ENCODE data around the gene GRAMD2A. TPM values are rescaled to one million over a fixed set of nuclear protein-coding genes. Genes with fewer than 3 reads are reported as not detected.

Gene GRAMD2A
- total RNA-seq, 1 experiment from 2014 or later: not detected

DNA sequence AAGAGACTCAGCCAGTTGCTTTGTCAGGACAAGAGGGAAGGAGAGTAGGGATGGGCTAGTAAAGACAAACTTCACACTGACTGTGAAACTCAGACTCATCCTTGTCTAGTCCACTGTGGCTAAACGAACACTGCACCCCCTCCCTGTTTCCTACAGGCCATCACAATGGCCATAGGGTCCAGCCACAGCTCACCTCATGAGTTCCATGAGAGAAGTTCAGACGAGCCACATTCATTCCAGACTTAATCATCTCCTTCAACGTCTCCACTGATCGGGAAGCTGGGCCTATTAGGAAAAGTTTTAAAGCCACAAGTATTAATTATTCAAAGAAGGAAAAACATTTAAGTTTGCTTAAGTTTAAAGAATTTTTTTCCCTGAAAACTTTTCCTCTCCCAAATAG, 19.6 kb upstream of the GRAMD2A start:
- no peak for DNase-seq (ENCODE audit: low read depth)

DNA sequence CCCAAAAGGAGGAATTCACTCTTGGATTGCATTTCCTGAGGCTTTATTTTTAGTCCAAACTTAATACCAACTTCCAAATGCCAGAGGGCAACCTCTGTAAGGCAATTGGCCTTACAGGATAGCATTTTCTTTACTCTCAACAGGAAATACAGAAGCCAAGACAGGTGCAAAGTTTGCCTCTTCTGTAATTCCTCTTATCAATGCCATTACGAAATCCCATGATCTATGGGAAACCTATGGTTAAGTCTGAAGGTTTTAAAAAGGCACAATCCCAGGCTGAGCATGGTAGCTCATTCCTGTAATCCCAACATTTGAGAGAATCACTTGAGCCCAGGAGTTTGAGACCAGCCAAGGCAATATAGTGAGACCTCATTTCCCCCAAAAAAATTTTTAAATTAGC, 18.5 kb upstream of the GRAMD2A start:
- DNase-seq (ENCODE audit: low read depth): no peak

DNA sequence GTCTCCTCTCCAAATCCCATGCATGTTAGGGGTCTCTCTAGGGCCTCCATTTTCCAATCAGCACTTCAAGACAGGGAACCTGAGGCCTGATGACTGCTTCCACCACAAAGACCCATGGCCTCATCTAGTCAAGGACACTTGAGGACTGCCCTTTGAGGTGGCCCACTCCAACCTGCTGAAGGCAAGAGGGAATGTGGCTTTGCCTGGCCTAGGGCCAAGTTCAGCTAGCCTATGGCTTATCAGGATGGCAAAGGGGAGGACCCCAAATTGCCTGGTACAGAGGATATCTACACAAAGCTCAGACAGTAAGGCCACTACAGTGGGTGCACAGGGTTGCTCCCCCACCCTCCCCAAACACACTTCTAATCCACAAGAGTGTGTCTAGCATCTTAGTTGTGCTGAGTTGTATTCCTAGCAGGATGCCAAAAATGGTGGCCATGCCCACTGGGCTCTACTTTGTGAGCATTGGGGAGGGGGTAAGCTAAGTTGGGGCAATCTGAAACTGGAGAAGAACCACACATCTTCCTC, 10.0 kb upstream of the GRAMD2A start:
- no peak for DNase-seq (ENCODE audit: low read depth)

DNA sequence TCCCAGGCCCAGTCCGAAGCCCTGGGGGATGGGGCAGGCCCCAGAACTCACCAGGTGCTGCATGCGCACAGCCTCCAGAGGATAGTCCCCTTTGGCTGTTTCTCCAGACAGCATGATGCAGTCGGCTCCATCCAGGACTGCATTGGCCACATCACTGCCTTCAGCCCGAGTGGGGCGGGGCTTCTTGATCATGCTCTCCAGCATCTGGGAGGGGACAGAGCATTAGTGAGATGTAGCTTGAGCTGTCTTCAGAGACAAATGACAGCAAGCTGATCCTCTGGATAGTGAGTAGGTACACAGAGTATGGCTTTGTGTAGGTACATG, 9.1 kb upstream of the GRAMD2A start:
- DNase-seq (ENCODE audit: low read depth): no peak

DNA sequence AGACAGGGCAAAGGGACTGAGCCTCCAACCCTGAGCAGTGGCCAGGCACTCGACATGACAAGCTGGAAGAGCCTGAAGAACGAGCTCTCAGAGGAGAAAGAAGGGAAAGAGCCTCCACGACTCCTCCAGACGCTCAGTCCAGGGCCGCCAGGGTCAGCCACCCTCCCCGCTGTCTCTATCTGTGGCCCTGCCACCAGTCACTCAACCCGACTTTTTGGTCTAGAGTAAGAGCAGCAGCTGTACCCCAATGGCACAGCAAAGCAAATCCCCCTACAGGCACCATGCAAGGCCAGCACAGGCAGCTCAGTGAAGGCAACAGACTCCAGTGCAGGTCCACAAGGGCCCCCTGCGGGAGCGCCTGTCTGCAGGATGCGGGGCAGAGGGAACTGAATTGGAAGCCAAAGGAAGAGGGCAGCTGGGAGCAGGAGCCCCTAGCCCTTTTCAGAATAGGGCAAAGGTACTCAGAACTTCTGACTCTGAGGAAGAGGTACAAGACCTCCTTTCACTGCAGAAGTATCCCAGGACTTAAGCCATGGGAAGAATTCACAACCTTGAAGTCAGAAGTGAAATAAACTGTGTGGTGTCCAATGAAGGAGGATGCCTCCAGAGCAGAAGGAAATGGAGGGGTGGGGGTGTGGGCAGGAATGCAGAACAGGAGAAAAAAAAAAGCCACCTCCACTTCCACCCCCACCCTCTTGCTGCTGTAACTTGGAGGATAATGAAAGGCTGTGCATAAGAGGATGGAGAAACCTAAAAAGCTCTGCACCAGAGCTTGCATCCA, 8.5 kb upstream of the GRAMD2A start:
- DNase-seq (ENCODE audit: low read depth): no peak

DNA sequence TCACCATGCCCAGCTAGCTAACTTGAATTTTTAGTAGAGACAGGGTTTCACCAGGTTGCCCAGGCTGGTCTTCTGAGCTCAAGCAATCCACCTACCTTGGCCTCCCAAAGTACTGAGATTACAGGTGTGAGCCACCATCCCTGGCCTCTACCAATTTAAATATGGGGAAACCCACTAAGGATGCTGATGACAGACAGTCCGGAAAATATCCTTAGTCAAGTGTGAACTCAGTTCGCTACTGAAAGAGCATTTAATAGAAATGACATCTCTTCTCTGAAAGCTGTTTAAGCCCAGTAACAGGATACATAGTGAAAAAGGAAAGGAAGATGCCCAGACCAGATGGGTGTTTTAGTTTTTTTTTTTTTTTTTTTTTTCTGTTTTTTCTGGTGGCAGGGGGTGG, 7.7 kb upstream of the GRAMD2A start:
- no peak for DNase-seq (ENCODE audit: low read depth)

DNA sequence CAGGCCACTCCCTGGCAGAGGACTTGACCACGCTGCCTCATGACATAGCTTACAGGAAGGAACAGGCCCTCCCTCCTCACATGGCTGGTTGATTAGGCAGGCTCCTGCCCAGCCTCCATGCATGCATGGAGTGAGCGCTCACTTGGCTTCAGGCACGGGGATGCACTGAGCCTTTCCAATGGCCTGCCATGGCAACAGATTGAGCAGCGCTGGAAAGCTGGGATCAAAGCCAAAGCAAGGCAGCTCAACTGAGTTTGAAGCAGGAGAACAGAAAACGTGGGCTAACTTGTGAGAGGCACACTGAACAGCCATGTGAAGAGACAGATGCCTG, 5.9 kb upstream of the GRAMD2A start:
- peak; percentile 84 for DNase-seq (ENCODE audit: low read depth)

DNA sequence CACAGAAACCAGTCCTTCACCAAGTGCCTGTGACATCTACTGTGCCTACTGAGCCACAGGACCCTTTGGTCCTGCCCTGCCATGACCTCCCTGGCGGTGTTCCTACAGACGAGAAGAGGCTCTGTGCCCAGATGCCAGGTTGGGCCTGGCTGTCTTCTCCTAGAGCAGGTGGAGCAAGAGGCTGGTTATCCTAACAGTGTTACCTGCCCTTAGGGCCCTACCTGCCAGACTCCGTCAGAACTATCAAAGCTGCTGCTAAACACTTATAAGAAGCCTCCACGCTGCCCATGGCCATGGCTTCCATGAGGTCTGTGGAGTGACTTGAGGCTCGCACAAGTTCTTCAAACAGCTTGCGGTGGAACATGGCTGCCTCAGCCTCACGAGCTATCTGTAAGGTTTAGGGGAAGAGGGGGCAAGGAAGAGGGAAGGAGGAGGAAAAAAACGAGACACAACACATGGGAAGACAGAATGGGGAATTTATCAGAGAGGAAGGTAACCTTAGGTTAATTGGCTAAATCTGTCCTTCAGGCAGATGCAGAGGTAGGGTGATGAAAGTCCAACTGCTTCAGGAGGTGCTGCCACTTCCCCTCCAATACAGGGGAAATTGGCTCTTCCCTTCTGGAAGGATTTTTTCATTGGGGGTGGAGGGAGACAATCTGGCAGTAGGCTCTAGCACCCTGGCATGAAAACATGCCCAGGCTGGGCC, 5.4 kb upstream of the GRAMD2A start:
- DNase-seq (ENCODE audit: low read depth): no peak

DNA sequence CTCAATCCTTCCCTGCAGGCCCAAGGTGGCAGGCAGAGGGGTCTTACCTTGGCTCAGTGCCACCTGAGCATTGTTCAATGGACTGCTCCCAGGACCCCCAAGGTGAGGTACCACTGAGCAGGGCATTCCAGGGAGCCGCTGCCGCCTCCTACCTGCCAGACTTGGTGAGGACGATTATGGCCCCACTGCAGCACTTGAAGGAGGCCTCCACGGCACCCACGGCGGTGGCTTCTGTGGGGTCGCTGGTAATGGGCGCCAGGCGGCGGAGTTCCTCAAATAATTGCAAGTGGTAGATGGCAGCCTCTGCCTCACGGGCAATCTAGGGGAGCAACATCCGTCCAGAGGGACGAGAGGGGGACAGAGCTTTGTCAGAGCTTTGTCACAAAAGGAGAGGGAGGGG, 4.7 kb upstream of the GRAMD2A start:
- DNase-seq (ENCODE audit: low read depth): no peak

DNA sequence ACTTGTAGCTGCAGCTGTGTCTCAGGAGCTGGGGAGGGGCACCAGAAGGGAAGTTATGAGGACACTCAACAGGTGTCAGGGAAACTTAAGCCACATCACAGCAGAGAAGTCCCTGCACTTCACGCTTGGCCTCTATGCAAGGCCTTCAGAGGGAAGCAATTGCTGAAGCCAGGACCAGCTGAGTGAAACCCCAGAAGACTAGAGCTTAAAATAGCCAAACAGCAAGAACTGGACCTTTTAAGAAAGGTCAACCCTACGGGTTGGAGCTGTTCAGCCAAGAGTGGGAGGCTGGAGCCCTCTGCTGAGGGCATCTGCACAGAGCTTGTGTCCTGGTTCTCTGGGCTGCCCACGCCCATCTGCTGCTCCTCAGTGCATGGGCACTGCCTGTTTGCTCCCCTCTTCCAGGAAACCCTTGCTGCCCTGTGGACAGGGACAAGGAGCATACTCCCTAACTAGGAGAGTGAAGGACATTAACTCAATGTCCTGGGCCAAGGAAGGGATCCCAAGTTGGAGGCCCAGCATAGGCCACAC, 3.9 kb upstream of the GRAMD2A start:
- DNase-seq (ENCODE audit: low read depth): peak; percentile 72

DNA sequence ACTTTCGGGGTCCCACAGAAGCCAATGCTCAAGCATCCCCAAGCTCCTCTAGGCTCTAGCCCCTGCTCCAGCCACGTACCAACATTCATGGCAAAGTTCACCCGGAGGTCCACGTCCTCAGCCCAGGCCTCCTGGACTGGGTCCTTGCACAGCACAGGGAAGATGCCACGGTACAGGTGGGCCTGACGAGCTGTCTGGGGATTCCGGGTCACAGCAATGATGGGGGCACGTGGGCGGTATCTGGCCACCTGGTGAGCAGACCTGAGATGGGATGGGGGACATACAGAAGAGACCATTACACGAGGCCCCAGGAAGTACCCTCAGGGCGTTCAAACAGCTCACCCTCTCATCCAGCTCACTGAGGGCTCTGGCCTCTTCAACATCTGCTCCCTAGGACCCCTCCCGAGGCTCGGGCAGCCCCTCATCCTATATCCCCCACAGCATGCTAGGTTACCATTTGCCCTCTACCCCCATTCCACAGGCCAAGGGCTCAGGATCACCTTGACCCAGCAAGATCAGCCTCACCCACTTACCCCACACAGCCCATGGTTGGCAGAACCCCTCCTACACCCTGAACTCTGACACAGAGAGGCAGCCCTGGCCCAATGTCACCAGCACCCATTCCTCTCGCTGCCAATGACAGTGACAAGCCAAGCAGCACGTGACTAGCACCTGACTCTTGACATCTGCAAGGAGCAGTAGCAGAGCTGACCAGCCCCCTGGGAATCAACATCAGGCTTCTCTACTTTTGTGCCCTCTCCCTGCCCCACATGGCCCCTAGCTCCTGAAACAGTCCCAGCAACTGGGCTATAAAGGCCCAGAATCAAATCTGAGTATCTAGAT, 3.0 kb upstream of the GRAMD2A start:
- DNase-seq (ENCODE audit: low read depth): no peak

DNA sequence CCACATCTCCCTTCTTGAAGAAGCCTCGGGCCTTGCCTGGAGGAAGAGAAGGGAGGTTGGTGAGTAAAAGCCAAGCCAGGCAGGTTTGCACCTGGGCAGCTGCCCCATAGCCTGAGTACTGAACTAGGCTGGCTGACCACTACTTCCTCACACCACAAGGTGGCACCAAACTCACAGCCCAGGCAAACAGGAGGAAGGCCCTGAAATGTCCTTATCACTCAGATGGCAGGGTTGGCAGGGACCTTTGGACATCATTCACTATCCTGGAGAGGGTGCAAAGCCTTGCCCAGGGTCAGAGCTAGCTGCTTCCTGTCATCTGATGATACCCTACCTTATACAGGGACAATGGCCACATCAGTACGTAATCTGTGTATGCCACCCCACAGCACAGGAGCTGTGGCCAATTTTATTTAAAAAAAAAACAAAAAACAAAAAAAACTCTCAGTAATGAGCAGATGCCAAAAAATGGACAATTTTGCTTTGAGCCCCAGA, 2.2 kb upstream of the GRAMD2A start:
- DNase-seq (ENCODE audit: low read depth): peak; percentile 71

DNA sequence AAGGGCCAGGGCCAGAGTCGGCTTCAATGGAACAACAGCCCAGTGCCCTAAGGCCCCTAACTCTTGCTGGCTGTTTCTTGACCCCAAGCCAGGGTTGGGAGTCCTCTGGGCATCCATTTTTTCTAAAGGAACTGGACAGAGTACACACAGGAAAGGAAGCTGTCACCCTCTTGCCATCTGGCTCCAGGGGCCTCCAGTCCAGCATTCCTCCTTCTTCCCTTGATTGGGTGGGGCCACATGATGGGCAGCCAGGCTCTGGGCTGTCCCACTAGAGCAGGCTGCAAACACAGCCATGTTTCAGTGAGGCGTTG, 1.6 kb upstream of the GRAMD2A start:
- DNase-seq (ENCODE audit: low read depth): no peak

DNA sequence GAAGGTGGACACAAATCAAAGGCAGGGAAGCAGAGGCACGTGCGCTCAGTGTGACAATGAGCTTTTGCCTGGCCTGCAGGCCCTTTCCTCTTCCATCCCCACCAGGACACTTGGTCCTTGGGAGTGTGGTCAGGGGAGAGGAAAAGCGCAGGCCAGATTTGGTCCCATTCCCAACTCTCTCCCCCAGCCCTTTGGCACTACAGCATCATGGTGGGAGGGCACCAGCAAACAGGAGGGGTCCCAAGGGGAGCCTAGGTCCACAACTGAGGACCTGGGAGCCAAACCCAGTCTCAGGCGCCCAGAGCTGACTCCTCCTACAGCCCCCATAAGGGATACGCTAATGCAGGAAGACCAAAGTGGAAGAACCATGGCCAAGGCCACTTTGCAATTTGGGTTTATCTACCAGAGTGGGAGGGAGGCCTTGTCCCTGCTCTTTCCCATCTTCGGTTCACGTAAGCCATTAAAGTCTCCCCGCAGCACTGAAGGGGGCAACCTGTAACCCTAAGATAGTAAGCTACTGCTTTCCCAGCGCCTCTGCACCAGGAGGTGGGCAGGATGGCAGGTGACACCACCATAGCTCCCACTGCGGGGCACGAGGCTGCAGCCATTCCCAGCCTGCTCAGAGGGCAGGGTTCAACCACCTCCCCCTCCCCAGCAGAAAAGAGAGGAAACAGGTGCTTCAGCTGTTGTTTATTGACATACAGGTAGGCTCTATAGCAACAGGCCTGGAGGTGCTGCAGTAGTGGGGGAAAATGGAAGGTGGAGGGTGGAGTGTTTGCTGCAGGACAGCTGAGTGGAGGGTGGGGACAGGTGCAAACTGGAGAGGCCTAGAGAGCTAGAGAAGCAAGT, 993 bp upstream of the GRAMD2A start:
- DNase-seq (ENCODE audit: low read depth): no peak

DNA sequence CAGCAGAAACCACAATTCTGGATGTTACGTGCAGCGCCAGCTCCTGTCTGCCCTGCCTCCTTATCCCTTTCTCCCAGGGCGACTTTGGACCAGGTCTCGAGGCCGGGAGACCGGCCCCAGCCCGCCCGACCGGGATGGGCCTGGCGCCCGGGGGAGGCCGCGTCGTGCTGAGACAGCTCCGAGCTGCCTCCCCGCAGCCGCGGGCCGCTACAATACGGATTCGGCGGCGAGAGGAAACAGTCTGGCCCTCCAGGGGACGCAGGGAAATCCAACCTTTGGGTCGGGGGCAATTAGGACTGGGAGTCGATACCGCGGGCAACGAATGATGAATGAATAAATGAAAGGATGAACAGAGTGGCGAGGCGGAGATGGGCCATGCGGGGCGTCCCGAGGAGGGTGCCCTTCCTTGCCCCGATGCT, 537 bp downstream of the GRAMD2A start:
- DNase-seq (ENCODE audit: low read depth): no peak

DNA sequence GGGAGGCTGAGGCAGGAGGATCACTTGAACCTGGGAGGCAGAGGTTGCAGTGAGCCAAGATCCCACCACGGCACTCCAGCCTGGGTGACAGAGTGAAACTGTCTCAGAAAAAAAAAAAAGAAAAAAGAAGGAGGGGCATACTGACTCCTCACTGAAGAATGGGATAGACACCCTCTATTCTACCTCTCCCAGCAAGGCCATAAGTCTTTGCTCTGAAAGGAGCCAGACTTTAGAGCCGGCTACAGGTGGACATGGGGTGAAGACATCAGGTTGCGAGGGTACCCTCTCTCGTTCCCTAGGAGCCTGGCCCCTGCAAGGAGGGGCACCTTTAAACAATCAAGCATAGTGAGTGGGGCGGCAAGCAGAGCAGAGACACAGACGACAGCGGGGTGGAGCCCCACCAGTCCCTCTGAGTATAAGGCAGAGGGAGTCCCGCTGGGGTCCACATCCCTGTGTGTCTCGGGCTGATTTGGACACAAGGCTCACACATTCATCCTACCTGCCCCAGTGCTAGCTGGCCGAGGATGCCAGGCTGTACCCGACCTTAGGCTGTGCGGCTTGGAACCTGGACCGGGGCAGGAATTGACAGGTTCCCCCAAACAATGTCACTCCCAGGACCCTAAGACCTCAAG, 1.1 kb downstream of the GRAMD2A start:
- no peak for DNase-seq (ENCODE audit: low read depth)

DNA sequence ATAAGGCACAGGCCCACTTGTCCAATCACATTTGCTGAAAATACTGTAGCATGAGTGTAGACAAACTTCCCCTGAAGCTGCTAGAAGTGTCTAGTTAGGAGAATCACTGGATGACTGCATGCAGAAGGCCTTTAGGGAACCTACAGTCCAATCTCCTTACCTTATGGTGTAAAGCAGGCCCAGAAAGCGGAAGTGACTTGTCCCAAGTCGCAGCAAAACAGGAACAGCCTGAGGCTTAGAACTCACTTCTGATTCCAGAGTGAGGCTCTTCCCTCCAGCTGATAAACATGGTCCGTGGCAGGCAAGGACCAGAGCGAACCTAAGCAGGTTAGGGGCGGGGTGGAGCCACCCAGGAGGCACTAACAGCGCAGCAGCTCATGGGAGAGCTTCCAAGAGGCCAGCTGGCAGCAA, 2.5 kb downstream of the GRAMD2A start:
- no peak for DNase-seq (ENCODE audit: low read depth)

DNA sequence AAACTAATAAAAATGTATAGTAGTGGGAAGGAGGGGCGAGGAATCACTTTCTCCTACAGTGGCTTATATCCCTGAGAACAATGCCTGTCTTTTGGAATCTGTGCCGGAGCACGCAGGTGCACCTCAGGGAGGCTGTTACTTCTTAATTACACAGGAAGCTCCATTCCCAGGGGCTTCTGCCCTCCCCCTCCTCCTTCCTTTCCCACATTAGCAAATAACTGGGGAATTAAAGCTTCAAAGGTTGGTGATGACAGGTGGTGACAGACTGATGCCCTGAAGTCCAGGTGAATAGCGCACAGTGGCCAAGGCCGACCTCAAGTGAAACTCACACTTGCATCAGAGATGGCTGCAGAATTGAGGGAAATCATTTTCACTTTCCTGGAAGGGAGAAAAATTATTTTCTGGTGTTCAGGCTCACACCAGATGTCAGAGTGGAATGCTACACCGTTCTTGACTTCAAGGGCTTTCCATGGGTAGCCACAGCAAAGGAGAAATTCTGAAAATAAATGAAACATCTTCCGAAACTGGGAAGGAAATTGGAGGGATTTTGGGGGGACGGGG, 3.7 kb downstream of the GRAMD2A start:
- DNase-seq (ENCODE audit: low read depth): no peak

DNA sequence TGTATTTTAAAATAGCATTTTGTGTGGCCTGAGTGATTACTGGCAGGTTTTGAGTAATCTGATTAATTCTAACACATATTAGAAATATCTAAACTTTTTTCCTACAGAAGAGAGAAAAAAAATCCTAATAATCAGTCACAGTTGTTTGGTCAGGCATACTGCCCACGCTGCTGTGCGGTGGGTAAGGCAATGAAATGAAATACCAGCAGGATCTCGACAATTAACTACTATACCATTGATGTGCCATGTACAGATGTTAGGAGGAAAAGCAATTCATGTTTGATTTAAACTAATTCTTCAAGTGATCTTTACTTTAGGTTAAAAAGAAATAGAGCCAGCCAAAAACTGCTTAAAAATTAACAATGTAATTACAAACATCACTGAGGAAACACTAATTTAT, 5.2 kb downstream of the GRAMD2A start:
- no peak for DNase-seq (ENCODE audit: low read depth)

DNA sequence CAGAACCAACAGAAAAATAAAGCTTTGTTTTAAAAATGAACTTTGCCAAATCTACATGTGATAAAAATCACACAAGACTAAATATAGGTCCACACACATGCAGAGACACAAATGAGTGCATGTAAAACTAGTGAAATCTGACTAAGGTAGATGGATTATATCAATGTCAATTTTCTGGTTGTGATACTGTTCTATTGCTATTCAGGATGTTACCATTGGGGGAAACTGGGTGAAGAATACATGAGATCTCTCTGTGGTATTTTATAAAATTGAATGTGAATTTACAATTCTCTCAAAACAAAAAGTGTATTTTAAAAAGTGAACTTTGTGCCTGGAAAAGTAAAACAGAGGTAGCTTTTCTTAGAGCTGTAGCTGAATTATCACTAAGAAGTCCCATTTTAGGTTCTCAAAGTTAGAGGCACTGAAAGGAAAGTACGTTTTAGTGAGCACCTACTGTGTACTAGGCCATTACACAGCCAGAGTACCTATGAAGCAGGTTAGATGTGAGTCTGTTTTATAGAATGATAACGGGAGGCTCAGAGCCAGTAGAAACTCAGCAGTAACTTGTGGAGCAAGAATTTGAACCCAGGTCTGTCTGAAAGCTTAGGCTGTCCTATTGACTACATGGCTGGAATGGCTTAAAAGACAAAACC, 8.2 kb downstream of the GRAMD2A start:
- DNase-seq (ENCODE audit: low read depth): no peak

All from LHCN-M2 (cell line).